ENCODE data around the gene NDFIP2. TPM values are rescaled to one million over a fixed set of nuclear protein-coding genes. Genes with fewer than 3 reads are reported as not detected.

NDFIP2 gene
- polyA plus RNA-seq, 1 of the 3 experiments (the other 2 are of a cell fraction) = 21.4 TPM

DNA sequence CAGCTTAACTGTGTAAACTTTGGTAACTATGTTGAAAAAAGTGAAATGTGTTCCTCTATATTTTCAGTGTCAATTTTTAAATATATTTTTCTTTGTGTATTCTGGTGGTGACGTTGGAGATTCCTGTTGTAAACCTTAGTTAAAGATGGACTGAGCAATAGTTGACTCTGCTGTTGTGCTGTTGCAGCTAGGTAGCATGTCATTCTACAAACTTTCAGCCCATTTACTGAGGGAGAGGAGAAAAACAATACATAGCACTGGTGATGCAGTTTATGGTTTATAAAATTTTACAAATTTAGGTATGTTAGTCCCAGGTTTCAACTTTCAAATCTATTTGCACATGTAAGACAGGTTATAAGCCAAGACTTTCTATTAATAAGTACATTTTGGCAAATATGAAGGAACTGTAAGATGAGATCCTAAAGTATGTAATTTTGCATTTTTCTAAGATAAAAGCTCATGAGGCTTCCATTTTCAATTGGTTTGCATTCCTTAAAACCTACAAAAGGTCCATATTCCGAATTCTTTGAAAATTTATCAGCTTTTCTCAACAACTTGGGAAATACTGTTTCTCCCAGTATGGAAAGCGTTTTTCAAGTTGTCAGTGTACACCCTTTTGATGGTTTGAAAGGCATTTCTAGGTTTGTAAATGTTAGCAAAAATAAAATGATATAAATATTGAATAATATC lies 1.5 kb downstream of the NDFIP2 start:
- ChIA-PET POLR2A (interaction anchor here (1.3 kb wide), 1 partner anchor 53 kb away, joined by 3 read pairs; no protein-coding TSS in a partner anchor), CTCF (interaction anchor here (1.4 to 2.5 kb wide), 3 partner anchors 19 to 59 kb away, joined by 8 to 9 read pairs (median 9); no protein-coding TSS in a partner anchor)
- peaks cover 8% of the 10 kb centered on the region for H3F3A ChIP-seq (replicated peaks; ENCODE audit: insufficient read depth)
- H4K20me1 ChIP-seq (ENCODE audit: insufficient read depth) = no peaks in the 10 kb centered on the region; the same call in 1 of the 2 replicates
- H3K4me3 ChIP-seq (ENCODE audit: low read depth in 2 of 2, low read length in 1 of 2) = peak overlapping the region; percentile 93 to 98; a peak in 3 of 4 replicates
- H3K27me3 ChIP-seq (ENCODE audit: insufficient read depth) = no peaks in the 10 kb centered on the region
- no peaks in the 10 kb centered on the region for H3K9me2 ChIP-seq
- no peak for DNase-seq
- WGBS (ENCODE audit: low lambda C conversion rate) = 75% methylated on average over 3 of the region's 3 CpGs
- H3K79me2 ChIP-seq (ENCODE audit: insufficient read depth) = peaks cover 46% of the 10 kb centered on the region
- H3K4me1 ChIP-seq (ENCODE audit: control insufficient read depth in 1 of 2, insufficient read depth in 2 of 2, low read depth in 1 of 2, low read length in 1 of 2) = peaks cover 9 to 11% of the 10 kb centered on the region in 2 experiments; a peak in 3 of 4 replicates
- H3K4me2 ChIP-seq = peak overlapping the region; percentile 95
- peak overlapping the region in 1 of 2 experiments; percentile 34; a peak in 1 of 4 replicates for H3K27ac ChIP-seq (ENCODE audit: low read depth in 2 of 2, low read length in 1 of 2)
- TF ChIP-seq MEF2A (IDR thresholded peaks at IDR 0.05; ENCODE audit: borderline replicate concordance, low read depth) (no peak), POLR2AphosphoS5 (IDR thresholded peaks at IDR 0.05; ENCODE audit: low read depth, low read length) (no peak), TCF12 (IDR thresholded peaks at IDR 0.05) (no peak), NRF1 (IDR thresholded peaks at IDR 0.05; ENCODE audit: low read depth, low read length) (no peak), CHD2 (IDR thresholded peaks at IDR 0.05; ENCODE audit: low read length, partially characterized antibody) (no peak), GABPA (IDR thresholded peaks at IDR 0.05; ENCODE audit: low read depth) (no peak), TEAD4 (IDR thresholded peaks at IDR 0.05; ENCODE audit: borderline replicate concordance, insufficient read depth) (no peak), TAF1 (IDR thresholded peaks at IDR 0.05; ENCODE audit: borderline replicate concordance, low read depth, low read length) (no peak), RAD21 (IDR thresholded peaks at IDR 0.05; ENCODE audit: low read length) (no peak), MXI1 (IDR thresholded peaks at IDR 0.05; ENCODE audit: low read depth, low read length) (no peak)
- no peaks in the 10 kb centered on the region for H3K9me3 ChIP-seq
- H3K9ac ChIP-seq = peak overlapping the region; percentile 89
- H3K36me3 ChIP-seq (replicated peaks in 1 of 2; ENCODE audit: control insufficient read depth in 1 of 2, insufficient read depth in 2 of 2, low read length in 1 of 2) = peaks cover 0 to 5% of the 10 kb centered on the region in 2 experiments
- no peak overlapping the region for H2AFZ ChIP-seq (ENCODE audit: low read depth)

DNA sequence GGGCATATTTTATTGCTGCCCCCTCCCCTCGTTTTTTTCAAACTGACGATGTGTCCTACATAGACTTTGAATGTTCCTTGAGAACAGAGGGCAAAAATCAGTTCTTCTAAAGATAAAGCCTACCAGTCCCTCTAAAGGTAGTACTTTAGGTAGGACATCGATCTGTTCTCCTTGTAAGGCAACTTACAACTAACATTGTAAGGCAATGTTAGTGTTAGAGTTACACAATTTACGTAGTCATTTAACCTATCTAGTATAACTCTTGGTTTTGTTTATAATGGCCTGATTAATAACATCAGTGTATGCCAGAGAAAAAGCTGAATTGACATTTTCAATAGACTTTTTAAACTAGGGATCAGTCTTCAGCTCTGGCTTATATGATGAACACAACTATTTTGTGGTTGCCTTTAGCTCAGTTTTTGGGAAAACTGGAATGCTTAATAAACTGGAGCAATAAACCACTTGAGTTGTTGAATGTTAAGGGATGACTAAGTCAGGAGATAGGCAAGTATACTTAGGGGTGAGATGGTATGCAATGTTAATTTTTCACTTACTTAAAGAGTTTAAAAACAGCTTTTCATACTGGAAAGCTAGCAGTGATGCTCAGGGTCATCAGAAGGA lies 2.2 kb downstream of the NDFIP2 start:
- peaks cover 54% of the 10 kb centered on the region for H3K79me2 ChIP-seq (ENCODE audit: insufficient read depth)

More for the DNA sequence above, 2.2 kb downstream of the NDFIP2 start:
- no peaks in the 10 kb centered on the region; the same call in 1 of the 2 replicates for H4K20me1 ChIP-seq (ENCODE audit: insufficient read depth)
- no peaks in the 10 kb centered on the region for H3K9me3 ChIP-seq
- peaks cover 0 to 5% of the 10 kb centered on the region in 2 experiments for H3K36me3 ChIP-seq (replicated peaks in 1 of 2; ENCODE audit: control insufficient read depth in 1 of 2, insufficient read depth in 2 of 2, low read length in 1 of 2)
- H2AFZ ChIP-seq (ENCODE audit: low read depth) = no peak overlapping the region
- H3K9me2 ChIP-seq = no peaks in the 10 kb centered on the region
- peaks cover 9 to 11% of the 10 kb centered on the region in 2 experiments; a peak in 3 of 4 replicates for H3K4me1 ChIP-seq (ENCODE audit: control insufficient read depth in 1 of 2, insufficient read depth in 2 of 2, low read depth in 1 of 2, low read length in 1 of 2)
- POLR2A ChIA-PET = no interaction called here
- DNase-seq = no peak
- TF ChIP-seq, protein P1, sequence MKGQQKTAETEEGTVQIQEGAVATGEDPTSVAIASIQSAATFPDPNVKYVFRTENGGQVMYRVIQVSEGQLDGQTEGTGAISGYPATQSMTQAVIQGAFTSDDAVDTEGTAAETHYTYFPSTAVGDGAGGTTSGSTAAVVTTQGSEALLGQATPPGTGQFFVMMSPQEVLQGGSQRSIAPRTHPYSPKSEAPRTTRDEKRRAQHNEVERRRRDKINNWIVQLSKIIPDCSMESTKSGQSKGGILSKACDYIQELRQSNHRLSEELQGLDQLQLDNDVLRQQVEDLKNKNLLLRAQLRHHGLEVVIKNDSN (IDR thresholded peaks at IDR 0.05; ENCODE audit: borderline replicate concordance, low read depth) = no peak
- no peak for TF ChIP-seq FOXM1 (IDR thresholded peaks at IDR 0.05; ENCODE audit: low read depth)
- no peak for TF ChIP-seq TEAD4 (IDR thresholded peaks at IDR 0.05; ENCODE audit: borderline replicate concordance, insufficient read depth)
- TF ChIP-seq, protein P2, sequence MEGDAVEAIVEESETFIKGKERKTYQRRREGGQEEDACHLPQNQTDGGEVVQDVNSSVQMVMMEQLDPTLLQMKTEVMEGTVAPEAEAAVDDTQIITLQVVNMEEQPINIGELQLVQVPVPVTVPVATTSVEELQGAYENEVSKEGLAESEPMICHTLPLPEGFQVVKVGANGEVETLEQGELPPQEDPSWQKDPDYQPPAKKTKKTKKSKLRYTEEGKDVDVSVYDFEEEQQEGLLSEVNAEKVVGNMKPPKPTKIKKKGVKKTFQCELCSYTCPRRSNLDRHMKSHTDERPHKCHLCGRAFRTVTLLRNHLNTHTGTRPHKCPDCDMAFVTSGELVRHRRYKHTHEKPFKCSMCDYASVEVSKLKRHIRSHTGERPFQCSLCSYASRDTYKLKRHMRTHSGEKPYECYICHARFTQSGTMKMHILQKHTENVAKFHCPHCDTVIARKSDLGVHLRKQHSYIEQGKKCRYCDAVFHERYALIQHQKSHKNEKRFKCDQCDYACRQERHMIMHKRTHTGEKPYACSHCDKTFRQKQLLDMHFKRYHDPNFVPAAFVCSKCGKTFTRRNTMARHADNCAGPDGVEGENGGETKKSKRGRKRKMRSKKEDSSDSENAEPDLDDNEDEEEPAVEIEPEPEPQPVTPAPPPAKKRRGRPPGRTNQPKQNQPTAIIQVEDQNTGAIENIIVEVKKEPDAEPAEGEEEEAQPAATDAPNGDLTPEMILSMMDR (IDR thresholded peaks at IDR 0.05) = no peak
- TF ChIP-seq RAD21 (IDR thresholded peaks at IDR 0.05; ENCODE audit: low read length) = no peak
- TF ChIP-seq GABPA (IDR thresholded peaks at IDR 0.05; ENCODE audit: low read depth) = no peak
- no peak for TF ChIP-seq MEF2A (IDR thresholded peaks at IDR 0.05; ENCODE audit: borderline replicate concordance, low read depth)
- TF ChIP-seq, protein P3, sequence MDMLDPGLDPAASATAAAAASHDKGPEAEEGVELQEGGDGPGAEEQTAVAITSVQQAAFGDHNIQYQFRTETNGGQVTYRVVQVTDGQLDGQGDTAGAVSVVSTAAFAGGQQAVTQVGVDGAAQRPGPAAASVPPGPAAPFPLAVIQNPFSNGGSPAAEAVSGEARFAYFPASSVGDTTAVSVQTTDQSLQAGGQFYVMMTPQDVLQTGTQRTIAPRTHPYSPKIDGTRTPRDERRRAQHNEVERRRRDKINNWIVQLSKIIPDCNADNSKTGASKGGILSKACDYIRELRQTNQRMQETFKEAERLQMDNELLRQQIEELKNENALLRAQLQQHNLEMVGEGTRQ (IDR thresholded peaks at IDR 0.05; ENCODE audit: borderline replicate concordance, low read depth, low read length) = no peak
- TF ChIP-seq, protein P4, sequence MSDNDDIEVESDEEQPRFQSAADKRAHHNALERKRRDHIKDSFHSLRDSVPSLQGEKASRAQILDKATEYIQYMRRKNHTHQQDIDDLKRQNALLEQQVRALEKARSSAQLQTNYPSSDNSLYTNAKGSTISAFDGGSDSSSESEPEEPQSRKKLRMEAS (IDR thresholded peaks at IDR 0.05; ENCODE audit: low read depth) = no peak
- TF ChIP-seq EP300 (IDR thresholded peaks at IDR 0.05; ENCODE audit: borderline replicate concordance in 1 of 2, low read depth in 1 of 2, low read length in 1 of 2) = no peak
- no peak for TF ChIP-seq FOXJ3 (CRISPR knock-in tag; IDR thresholded peaks at IDR 0.05)
- TF ChIP-seq RCOR1 (IDR thresholded peaks at IDR 0.05; ENCODE audit: low read length) = no peak
- TF ChIP-seq NRF1 (IDR thresholded peaks at IDR 0.05; ENCODE audit: low read depth, low read length) = no peak
- TF ChIP-seq SIN3A (IDR thresholded peaks at IDR 0.05; ENCODE audit: borderline replicate concordance, low read depth, low read length) = no peak
- peak overlapping the region; percentile 95 for H3K4me2 ChIP-seq
- H3K4me3 ChIP-seq (ENCODE audit: low read depth in 2 of 2, low read length in 1 of 2) = no peak overlapping the region; a peak in 1 of 4 replicates
- H3K27me3 ChIP-seq (ENCODE audit: insufficient read depth) = no peaks in the 10 kb centered on the region
- 91% methylated on average over 4 of the region's 4 CpGs for WGBS (ENCODE audit: low lambda C conversion rate)
- peaks cover 8% of the 10 kb centered on the region for H3F3A ChIP-seq (replicated peaks; ENCODE audit: insufficient read depth)
- CTCF ChIA-PET = interaction anchor here (2.1 to 2.5 kb wide), 2 partner anchors 58 to 59 kb away, joined by 8 to 9 read pairs; no protein-coding TSS in a partner anchor
- H3K27ac ChIP-seq (ENCODE audit: low read depth in 2 of 2, low read length in 1 of 2) = no peak overlapping the region; a peak in 2 of 4 replicates
- no peak overlapping the region for H3K9ac ChIP-seq
